Measurements from ENCODE around the gene SCN1B.

SCN1B gene

DNA sequence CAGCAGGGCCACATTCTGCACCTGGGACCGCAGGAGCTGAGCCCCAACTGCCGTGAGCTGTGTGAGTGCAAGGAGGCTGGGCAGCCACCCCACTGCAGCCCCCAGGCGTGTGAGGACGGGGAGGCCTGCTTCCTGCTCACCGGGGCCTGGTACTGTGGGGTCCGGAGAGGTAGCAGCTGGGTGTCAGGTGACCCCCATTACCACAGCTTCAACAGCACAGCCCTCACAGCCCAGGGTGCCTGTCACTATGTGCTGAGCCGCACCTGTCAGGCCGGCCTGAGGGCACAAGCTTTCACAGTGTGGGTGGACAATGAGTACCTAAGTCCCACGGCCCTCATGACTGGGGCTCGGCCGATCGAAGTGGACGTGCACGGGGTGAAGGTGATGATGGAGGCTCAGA is 49.6 kb downstream of the SCN1B start:
- no peak for DNase-seq

DNA sequence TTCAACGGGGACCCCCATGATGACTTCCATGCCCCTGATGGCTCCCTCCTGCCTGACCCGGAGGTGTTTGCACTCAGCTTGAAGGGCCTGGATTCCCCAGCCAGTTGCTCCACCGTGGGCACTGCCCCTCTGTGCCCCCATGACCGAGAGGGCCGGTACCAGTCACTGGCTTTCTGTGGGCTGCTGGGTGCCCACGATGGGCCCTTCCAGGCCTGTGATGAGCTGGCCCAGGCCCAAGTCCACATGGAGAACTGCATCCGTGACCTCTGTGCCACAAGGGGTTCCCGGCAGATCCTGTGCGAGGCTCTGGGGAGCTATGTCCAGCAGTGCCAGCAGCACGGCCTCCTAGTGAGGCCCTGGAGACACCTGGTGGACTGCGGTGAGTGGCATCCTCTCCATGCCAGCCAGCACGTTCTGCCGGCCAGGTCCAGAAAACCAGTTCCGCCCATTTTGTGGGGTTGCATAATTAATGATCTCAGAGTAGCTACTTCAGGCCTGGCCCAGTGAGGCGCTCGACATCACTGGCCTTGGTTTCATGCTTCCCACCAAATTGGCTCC is 50.4 kb downstream of the SCN1B start:
- no peak for DNase-seq

DNA sequence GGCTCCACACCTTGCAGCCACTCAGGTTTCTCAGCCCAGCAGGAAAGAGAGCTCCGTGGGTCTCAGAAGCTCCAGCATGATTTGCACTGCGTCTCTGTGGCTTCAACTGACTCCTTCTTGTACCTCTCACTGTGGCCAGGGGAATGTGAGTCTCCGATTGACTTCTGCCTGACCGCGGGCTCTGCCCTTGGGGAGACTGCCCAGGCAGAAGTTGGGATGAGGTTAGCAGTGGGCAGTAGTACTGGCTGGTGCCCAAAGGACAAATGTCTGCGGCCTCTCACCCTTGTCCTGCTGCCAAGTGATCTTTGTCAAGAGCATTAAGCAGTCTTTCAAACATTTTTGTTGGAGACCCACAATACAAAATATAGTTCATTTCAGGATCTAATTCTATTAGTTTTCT is 50.9 kb downstream of the SCN1B start:
- no peak for DNase-seq

DNA sequence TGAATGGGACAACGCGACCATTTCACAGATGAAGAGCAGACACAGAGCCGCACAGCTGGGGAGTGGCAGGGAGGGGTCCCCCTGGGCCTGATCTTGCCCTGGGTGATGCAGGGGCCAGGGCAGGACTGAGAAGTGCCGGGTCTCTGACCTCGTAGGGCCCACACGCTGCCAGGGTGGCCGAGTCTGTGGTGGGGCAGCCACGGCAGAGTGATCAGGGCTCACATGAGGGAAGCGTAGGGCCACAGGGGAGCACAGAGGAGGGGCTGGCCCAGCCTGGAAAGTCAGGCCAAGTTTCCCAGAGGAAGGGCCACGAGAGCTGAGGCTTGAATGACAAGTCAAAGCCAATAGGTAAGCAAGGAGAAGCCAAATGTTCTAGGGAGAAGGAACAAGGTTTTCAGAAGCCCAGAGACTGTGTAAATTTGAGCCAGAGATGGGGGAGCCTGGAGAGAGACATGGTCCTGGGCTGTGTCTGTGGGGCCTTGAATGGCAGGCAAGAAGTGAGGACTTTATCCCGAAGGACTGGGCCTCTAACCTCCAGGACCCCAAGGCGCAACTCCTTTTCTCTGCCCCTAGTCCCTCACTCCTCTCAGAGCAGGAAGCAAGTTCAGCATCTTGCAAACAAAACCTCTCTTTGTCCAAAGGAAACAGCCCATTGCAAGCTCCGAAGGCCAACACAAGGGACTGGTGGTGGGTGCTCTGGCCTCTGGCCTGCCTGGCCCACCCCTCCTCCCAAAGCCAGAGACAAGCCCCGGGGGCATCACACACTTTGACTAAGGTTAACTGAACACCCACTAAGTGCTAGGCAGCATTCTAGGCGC is 53.6 kb downstream of the SCN1B start:
- no peak for DNase-seq

DNA sequence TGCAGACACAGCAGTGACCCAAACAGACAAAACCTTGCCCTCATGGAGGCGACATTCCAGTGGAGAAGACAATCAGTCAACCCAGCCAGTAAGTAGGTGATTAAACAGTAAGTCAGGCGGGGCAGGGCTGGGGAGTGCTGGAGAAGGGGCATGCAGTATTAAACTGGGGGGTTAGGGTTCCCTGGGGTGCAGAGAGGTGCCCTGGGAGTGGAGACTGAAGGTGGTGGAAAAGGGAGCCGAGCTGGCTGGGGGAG is 54.2 kb downstream of the SCN1B start:
- DNase-seq: no peak

DNA sequence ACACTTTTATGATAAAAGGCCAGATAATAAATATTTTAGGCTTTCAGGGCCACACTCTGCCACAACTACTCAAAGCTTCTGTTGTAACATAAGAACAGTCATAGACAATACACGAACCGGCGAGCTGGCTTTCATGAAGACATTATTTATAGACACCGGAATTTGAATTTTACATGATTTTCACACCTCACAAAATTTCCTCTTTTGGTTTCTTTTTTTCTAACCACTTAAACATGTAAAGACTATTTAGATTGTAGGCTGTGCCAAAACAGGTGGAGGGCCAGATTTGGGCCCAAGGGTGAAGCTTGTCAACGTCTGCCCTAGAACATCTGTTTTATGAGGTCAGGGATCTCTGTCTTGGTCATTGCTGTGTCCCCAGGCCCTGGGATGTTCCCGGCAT is 55.7 kb downstream of the SCN1B start:
- DNase-seq: no peak

DNA sequence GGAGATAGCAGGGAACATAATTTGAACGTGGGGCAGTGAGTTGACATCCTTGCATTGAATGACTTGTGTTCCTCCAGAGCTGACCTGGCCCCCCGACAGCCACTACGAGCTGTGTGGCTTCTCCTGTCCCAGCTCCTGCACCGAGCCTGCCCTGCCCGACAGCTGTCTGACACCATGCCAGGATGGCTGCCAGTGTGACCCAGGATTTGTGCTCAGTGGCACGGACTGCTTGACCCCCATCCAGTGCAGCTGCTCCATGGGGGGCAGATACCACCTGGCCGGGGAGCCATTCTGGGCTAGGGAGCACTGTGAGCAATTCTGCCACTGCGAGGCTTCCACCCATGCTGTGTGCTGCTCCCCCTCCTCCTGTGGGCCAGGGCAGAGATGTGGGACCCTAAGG is 56.2 kb downstream of the SCN1B start:
- no peak for DNase-seq

DNA sequence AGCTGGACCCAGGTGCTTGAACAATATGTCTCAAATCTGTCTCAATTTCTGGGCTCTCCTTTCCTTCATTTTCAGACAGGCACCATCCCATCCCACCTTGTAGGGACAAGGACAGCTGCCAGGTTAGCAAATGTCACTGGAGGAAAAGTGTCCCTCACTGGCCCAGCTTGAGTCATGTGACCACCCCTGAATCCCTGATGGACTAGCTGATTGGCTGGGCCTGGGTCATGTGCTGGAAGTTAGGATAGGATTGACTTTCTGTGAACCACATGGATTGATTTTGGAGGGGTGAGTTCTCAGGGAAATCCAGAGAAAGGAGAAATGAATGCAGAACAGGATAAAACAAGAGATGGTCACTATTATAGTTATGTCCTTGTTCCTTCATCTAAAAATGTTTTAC is 57.1 kb downstream of the SCN1B start:
- DNase-seq: no peak

DNA sequence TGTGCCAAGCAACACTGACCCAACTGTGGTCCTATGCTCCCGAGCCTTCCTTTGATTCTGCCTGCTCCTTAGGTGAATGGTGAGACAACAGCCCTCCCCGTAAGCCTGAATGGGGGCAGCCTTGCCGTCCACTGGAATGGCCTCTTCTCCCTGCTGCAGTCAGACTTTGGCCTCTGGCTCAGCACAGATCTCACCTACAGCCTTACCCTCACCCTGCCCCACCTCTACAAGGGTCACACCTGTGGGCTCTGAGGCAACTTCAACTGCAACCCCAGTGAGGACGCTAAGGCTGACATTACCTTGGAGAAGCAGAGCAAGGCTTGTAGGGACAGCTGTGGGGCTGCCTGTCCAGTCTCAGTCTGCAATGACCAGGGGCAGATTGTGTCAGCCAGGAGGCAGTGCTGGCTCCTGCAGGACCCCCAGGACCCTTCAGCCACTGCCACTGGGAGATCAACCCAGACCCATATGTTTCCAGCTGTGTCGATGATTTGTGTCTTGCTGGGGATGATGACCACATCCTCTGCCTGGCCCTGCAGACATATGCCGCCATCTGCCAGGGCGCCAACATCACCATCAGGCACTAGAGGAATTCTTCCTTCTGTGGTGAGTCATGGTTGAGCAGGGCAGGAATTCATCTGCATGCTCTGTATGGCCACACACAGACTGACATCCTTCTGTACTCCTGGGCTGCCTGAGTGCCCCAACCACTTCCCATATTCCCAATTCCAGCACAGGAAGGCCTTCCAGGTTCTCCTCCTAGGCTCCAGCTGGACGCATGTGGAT is 58.1 kb downstream of the SCN1B start:
- DNase-seq: no peak

DNA sequence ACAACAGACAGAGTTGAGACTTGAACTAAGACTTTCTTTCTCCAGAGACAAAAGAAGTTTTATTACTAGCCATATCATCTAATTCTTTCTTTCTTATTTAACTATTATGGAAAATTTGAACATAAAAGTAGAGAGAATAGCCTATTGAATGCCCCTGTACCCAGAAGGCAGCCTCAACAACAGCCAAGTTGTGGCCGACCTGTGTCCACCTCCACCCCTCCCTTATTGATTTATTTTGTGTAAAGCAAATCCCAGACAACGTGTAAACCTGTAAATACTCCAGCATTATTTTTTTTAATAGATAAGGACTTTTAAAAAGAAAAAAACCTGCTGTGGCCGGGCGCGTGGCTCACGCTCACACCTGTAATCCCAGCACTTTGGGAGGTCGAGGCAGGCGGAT is 59.3 kb downstream of the SCN1B start:
- DNase-seq: no peak
